T-helper 2 cell treated with Interferon-gamma antibody and Interleukin-4, amounts not matched to agents 5 μg/mL and 100 μg/mL, for 36 hours (primary cell): ENCODE results near the gene TLCD4.

Experiments
- DNase-seq: peaks from one replicate; pipeline ENCODE4 v3.0.0; 2021; ENCODE audit warnings: low spot score
- H3K27ac Mint-ChIP-seq: one replicate; pipeline ENCODE4 v1.8.0; 2021; ENCODE audit warnings: mild to moderate bottlenecking, mixed read lengths
- H3K27me3 Mint-ChIP-seq: one replicate; pipeline ENCODE4 v1.8.0; 2021; ENCODE audit warnings: low read depth, mixed read lengths
- H3K36me3 Mint-ChIP-seq: one replicate; pipeline ENCODE4 v1.8.0; 2021; ENCODE audit warnings: low read depth, mixed read lengths
- H3K4me1 Mint-ChIP-seq: one replicate; pipeline ENCODE4 v1.8.0; 2021; ENCODE audit warnings: low read depth, mixed read lengths
- H3K4me3 Mint-ChIP-seq: one replicate; pipeline ENCODE4 v1.8.0; 2022; ENCODE audit warnings: mild to moderate bottlenecking, moderate library complexity, mixed read lengths
- H3K9me3 Mint-ChIP-seq: one replicate; pipeline ENCODE4 v1.8.0; 2021; ENCODE audit warnings: mixed read lengths

The TLCD4 gene, protein sequence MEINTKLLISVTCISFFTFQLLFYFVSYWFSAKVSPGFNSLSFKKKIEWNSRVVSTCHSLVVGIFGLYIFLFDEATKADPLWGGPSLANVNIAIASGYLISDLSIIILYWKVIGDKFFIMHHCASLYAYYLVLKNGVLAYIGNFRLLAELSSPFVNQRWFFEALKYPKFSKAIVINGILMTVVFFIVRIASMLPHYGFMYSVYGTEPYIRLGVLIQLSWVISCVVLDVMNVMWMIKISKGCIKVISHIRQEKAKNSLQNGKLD

GRCh38 chr1:95117207-95118066 lies at the start of gene TLCD4:
TSS of gene TLCD4 (plus strand) at chr1:95117355. CDS start at chr1:95143902, 26,547 bp downstream.
- no peaks in the 10 kb centered on the region for H3K9me3 Mint-ChIP-seq
- peak within 1 kb of the TSS; percentile 78 for H3K4me3 Mint-ChIP-seq
- H3K36me3 Mint-ChIP-seq = no peaks in the 10 kb centered on the region
- H3K27me3 Mint-ChIP-seq = peaks cover 59% of the 10 kb centered on the region
- no peak for DNase-seq
- no peak within 1 kb of the TSS for H3K27ac Mint-ChIP-seq
- H3K4me1 Mint-ChIP-seq = peaks cover 7% of the 10 kb centered on the region

DNA sequence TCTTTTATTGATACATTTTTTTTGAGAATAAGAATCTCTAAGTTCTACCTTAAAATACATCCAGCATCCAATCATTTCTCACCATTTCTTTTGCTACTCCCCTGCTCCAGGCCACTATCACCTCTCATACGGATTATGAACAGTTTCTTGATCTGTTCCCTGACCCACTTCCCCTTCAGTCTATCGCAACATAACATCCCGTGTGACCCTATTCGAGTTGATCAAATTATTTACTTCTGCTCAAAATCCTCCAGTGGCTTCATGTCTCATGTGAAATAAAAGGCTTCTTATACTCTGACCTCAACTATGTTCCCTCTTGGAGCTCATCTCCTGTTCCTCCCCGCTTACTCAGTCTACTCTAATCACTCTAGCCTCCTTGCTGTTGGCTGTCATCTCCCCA lies 49.6 kb upstream of the TLCD4 start:
- no peaks in the 10 kb centered on the region for H3K36me3 Mint-ChIP-seq
- no peaks in the 10 kb centered on the region for H3K9me3 Mint-ChIP-seq
- H3K4me3 Mint-ChIP-seq = no peak overlapping the region
- no peaks in the 10 kb centered on the region for H3K27me3 Mint-ChIP-seq
- no peak for DNase-seq
- peaks cover 10% of the 10 kb centered on the region for H3K4me1 Mint-ChIP-seq
- no peak overlapping the region for H3K27ac Mint-ChIP-seq

- no peak for DNase-seq
- H3K27me3 Mint-ChIP-seq = no peaks in the 10 kb centered on the region
- H3K4me1 Mint-ChIP-seq = peaks cover 13% of the 10 kb centered on the region
- no peak overlapping the region for H3K4me3 Mint-ChIP-seq
- H3K36me3 Mint-ChIP-seq = no peaks in the 10 kb centered on the region
- H3K27ac Mint-ChIP-seq = no peak overlapping the region
- no peaks in the 10 kb centered on the region for H3K9me3 Mint-ChIP-seq
These were observed 48.0 kb upstream of the TLCD4 start for GRCh38 chr1:95068956-95069709.

GRCh38 chr1:95069710-95070093 lies 47.5 kb upstream of the TLCD4 start:
- Mint-ChIP-seq H3K27me3 (no peaks in the 10 kb centered on the region), H3K36me3 (no peaks in the 10 kb centered on the region), H3K4me1 (peaks cover 13% of the 10 kb centered on the region), H3K9me3 (no peaks in the 10 kb centered on the region), H3K4me3 (no peak overlapping the region), H3K27ac (no peak overlapping the region)
- no peak for DNase-seq

DNA sequence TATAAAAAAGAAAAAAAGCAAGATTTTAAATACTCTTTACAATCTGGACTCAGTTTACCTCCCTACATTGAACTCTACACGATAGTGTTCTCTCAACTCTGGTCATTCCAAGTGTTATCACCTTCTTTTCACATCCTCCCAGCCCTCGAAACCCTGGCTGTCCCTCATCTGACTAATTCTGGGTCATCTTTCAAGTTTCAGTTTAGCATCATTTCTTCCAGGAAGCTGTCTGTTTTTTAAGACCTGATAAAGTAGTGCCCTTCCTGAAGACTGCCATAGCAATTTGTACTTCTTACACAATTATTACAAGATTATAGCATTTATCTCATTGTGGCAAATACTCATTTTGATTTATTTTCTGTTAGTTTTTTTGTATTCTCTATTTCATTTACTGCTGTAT lies 45.6 kb upstream of the TLCD4 start:
- Mint-ChIP-seq H3K9me3 (no peaks in the 10 kb centered on the region), H3K36me3 (no peaks in the 10 kb centered on the region), H3K4me3 (no peak overlapping the region), H3K27ac (no peak overlapping the region), H3K4me1 (peaks cover 13% of the 10 kb centered on the region), H3K27me3 (no peaks in the 10 kb centered on the region)
- no peak for DNase-seq

GRCh38 chr1:95072117-95072516 lies 45.0 kb upstream of the TLCD4 start:
- no peak for DNase-seq
- peak overlapping the region; percentile 96 for H3K4me3 Mint-ChIP-seq
- no peaks in the 10 kb centered on the region for H3K9me3 Mint-ChIP-seq
- H3K4me1 Mint-ChIP-seq = peaks cover 13% of the 10 kb centered on the region
- peak overlapping the region; percentile 96 for H3K27ac Mint-ChIP-seq
- no peaks in the 10 kb centered on the region for H3K36me3 Mint-ChIP-seq
- no peaks in the 10 kb centered on the region for H3K27me3 Mint-ChIP-seq

- H3K27ac Mint-ChIP-seq = peak within 1 kb of the TSS; percentile 96
- DNase-seq = peak; percentile 90
- no peaks in the 10 kb centered on the region for H3K9me3 Mint-ChIP-seq
- H3K27me3 Mint-ChIP-seq = no peaks in the 10 kb centered on the region
- H3K4me1 Mint-ChIP-seq = peaks cover 13% of the 10 kb centered on the region
- peak within 1 kb of the TSS; percentile 96 for H3K4me3 Mint-ChIP-seq
- H3K36me3 Mint-ChIP-seq = no peaks in the 10 kb centered on the region
These were observed 44.4 kb upstream of the TLCD4 start, which contains the start of gene ALG14 for GRCh38 chr1:95072532-95073419. TSS of gene ALG14 (minus strand) at chr1:95072951. CDS start at chr1:95072898, 53 bp downstream.

DNA sequence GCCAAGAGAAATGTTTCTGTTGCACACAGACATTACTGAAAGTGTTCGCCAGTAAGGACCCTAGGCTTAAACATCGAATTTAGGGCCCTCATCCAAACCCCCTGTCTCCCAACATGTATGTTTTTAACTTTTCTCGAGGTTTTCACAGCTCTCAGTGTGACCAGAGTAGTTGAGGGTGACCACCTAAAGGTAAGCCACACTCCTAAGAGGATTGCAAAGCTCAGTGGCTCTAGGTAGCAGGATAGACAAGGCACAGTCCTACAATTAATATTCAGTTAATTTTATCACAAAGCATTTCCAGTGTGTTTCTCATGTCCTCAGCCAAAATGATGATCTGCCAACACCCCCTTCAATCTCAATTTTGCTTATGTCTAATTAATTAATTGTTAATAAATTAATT lies 43.7 kb upstream of the TLCD4 start:
- DNase-seq = no peak
- no peaks in the 10 kb centered on the region for H3K9me3 Mint-ChIP-seq
- peak overlapping the region; percentile 96 for H3K27ac Mint-ChIP-seq
- peak overlapping the region; percentile 96 for H3K4me3 Mint-ChIP-seq
- H3K36me3 Mint-ChIP-seq = no peaks in the 10 kb centered on the region
- no peaks in the 10 kb centered on the region for H3K27me3 Mint-ChIP-seq
- peaks cover 13% of the 10 kb centered on the region for H3K4me1 Mint-ChIP-seq

DNA sequence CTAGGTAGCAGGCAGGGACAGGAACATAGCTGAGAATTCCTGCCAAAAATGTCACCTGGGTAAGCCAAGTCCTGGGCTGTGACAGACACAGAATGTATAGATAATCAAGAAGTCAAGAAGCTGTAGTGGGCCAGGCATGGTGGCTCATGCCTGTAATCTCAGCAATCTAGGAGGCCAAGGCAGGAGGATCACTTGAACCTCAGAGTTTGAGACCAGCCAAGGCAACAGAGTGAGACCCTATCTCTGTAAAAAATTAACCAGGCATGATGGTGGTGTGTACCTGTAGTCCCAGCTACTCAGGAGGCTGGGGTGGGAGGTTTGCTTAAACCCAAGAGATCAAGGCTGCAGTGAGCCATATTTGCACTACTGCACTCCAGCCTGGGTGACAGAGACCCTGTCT lies 41.1 kb upstream of the TLCD4 start:
- DNase-seq = no peak
- Mint-ChIP-seq H3K4me3 (no peak overlapping the region), H3K9me3 (no peaks in the 10 kb centered on the region), H3K27ac (no peak overlapping the region), H3K4me1 (peaks cover 13% of the 10 kb centered on the region), H3K36me3 (no peaks in the 10 kb centered on the region), H3K27me3 (no peaks in the 10 kb centered on the region)

DNA sequence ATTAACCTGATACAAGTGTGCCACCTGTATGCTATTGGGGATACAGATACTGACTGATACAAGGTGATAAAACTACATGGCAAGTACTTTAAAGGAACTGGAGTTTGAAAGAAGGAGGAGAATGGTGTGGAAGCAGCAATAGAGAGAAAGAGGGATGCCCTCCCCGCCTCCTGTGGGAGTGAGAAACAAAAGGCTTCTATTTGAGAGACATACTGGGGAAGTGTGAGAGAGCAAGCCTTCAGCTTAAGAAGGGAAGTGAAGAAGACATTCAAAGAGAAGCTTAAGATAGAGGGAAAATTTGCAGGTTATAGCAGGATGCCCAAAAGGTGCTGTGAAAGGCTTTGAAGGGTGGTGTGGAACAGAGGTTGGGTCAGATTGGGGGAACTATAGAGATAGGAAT lies 36.7 kb upstream of the TLCD4 start:
- DNase-seq = no peak
- no peak overlapping the region for H3K27ac Mint-ChIP-seq
- H3K9me3 Mint-ChIP-seq = no peaks in the 10 kb centered on the region
- no peak overlapping the region for H3K4me3 Mint-ChIP-seq
- H3K36me3 Mint-ChIP-seq = no peaks in the 10 kb centered on the region
- H3K27me3 Mint-ChIP-seq = no peaks in the 10 kb centered on the region
- H3K4me1 Mint-ChIP-seq = peaks cover 2% of the 10 kb centered on the region

DNA sequence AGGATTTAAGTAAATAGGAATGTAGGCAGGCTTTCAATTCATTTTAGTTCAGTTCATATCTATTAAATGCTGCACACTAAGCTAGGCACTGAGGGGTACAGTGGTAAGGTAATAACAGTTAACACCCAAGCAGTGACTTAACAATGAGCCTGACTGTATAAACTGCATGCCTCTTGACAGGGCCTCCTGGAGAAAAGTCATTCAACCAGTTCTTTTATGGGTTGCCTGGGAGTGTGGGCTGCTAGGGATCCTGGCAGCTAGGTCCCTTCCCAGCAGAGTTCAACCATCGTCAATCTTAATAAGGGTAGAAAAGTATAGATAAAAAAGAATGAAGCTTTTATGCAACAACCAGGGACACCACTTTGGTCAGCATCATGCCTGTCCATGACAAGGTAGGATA lies 36.3 kb upstream of the TLCD4 start:
- H3K4me3 Mint-ChIP-seq = no peak overlapping the region
- H3K9me3 Mint-ChIP-seq = no peaks in the 10 kb centered on the region
- H3K27ac Mint-ChIP-seq = no peak overlapping the region
- peaks cover 2% of the 10 kb centered on the region for H3K4me1 Mint-ChIP-seq
- DNase-seq = no peak
- H3K27me3 Mint-ChIP-seq = no peaks in the 10 kb centered on the region
- no peaks in the 10 kb centered on the region for H3K36me3 Mint-ChIP-seq

DNA sequence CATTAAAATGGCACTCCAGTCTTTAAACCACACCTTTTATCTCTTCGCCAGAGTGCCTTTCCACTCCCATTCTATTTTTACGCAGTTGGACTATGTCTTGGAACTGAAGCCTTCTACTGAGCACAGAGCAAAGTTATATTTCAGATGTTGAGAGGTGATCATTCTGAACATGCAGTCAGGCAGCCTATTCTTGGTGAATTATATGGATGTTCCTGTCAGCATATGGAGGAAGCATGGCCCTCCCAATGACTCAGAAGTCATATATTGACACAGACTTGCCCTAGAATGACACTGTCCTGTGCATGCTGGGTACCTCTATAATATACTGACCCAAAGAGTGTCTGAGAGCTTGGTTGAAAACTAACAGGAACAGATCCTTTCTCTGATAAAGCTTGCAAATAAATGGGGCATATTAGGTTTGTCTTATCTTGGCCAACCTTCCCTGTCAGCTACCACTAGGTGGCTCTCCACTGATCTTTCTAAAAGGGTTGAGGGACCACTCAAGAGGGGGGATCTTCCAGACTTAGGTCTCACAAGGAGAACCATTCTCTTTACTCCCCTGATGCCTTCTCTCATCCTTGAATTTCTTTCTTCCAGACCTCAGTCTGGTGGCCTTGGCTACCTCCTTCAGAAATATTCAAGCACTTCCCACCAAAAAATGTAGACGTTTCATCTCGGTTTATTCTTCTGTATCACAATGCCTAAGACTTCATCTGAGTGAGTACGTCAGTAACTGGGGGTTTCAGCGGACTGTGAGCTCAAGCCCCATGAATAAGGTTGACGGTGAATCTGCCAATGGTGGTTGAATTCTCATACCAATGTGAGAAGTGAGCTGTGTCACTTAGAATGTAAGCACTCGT lies 32.6 kb upstream of the TLCD4 start:
- peaks cover 2% of the 10 kb centered on the region for H3K4me1 Mint-ChIP-seq
- no peak overlapping the region for H3K4me3 Mint-ChIP-seq
- no peaks in the 10 kb centered on the region for H3K27me3 Mint-ChIP-seq
- no peaks in the 10 kb centered on the region for H3K36me3 Mint-ChIP-seq
- DNase-seq = no peak
- H3K9me3 Mint-ChIP-seq = no peaks in the 10 kb centered on the region
- no peak overlapping the region for H3K27ac Mint-ChIP-seq
